Activated naive CD4-positive, alpha-beta T cell treated with anti-CD3 and anti-CD28 coated beads for 36 hours (primary cell): ENCODE results near the gene CYLD. TPM values are rescaled to one million over a fixed set of nuclear protein-coding genes. Genes with fewer than 3 reads are reported as not detected.

Experiments
- CTCF ChIA-PET: fragments of 350-600 bp; sonication (Branson Sonifier 250); formaldehyde crosslinking; loops from one replicate; lab custom pipeline; 2021; ENCODE audit warnings: antibody characterized with exemption; lab: Charles Lee
- DNase-seq: peaks from one replicate; pipeline ENCODE4 v3.0.0-alpha.2; 2020
- H3K27ac Mint-ChIP-seq: one replicate; pipeline ENCODE4 v1.8.0; 2021; ENCODE audit warnings: mild to moderate bottlenecking, mixed read lengths
- H3K27me3 Mint-ChIP-seq: one replicate; pipeline ENCODE4 v1.8.0; 2021; ENCODE audit warnings: low read depth, mixed read lengths
- H3K36me3 Mint-ChIP-seq: one replicate; pipeline ENCODE4 v1.8.0; 2021; ENCODE audit warnings: low read depth, mixed read lengths
- H3K4me1 Mint-ChIP-seq: one replicate; pipeline ENCODE4 v1.8.0; 2021; ENCODE audit warnings: low read depth, mixed read lengths
- H3K4me3 Mint-ChIP-seq: one replicate; pipeline ENCODE4 v1.8.0; 2021; ENCODE audit warnings: mild to moderate bottlenecking, moderate library complexity, mixed read lengths
- H3K9me3 Mint-ChIP-seq: one replicate; pipeline ENCODE4 v1.8.0; 2021; ENCODE audit warnings: mixed read lengths
- intact Hi-C: fragments of 100-400 bp; cut with micrococcal nuclease; formaldehyde crosslinking; loops from one replicate; pipeline ENCODE4 v1.15.1; 2023
- total RNA-seq, 2 experiments: library from RNA; stranded (reverse); gene quantifications; one replicate each; pipeline ENCODE4 v1.2.3, GENCODE V29; 2021

CYLD gene
- total RNA-seq, 2 experiments from 2014 or later: 70.8 to 71.9 TPM

DNA sequence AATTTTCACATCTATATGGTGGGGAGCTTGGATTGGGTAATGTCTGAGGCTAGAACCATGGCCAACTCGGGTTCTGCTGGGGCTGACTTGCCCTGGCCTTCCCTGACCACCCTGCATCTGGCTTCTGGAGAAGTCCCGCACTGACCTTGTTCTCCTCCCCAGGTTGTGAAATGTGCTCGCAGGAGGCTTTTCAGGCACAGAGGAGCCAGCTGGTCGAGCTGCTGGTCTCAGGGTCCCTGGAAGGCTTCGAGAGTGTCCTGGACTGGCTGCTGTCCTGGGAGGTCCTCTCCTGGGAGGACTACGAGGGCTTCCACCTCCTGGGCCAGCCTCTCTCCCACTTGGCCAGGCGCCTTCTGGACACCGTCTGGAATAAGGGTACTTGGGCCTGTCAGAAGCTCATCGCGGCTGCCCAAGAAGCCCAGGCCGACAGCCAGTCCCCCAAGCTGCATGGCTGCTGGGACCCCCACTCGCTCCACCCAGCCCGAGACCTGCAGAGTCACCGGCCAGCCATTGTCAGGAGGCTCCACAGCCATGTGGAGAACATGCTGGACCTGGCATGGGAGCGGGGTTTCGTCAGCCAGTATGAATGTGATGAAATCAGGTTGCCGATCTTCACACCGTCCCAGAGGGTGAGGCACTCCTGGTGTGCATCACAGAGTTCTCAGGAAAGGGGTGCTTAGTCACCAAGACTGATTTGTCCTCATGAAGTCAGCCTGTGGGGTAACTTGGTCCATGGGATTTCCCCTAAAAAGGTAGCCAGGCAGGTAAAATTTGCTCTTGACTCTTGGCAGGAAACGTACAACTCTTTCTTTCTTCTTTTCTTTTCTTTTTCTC, 42.3 kb upstream of the CYLD start:
- intact Hi-C loops: loop anchor here (1.0 kb wide), 2 partner anchors 9 to 43 kb away; partner anchors contain the start of gene CYLD
- Mint-ChIP-seq H3K4me3 (peak overlapping the region; percentile 7), H3K27me3 (no peaks in the 10 kb centered on the region), H3K9me3 (peaks cover 10% of the 10 kb centered on the region), H3K27ac (peak overlapping the region; percentile 84), H3K36me3 (peaks cover 10% of the 10 kb centered on the region), H3K4me1 (peaks cover 55% of the 10 kb centered on the region)
- CTCF ChIA-PET: interaction anchor here (0.5 to 1.3 kb wide), 4 partner anchors 12 to 306 kb away, joined by 3 to 11 read pairs (median 4); partner anchors contain the start of gene SNX20
- DNase-seq: peak; percentile 79

DNA sequence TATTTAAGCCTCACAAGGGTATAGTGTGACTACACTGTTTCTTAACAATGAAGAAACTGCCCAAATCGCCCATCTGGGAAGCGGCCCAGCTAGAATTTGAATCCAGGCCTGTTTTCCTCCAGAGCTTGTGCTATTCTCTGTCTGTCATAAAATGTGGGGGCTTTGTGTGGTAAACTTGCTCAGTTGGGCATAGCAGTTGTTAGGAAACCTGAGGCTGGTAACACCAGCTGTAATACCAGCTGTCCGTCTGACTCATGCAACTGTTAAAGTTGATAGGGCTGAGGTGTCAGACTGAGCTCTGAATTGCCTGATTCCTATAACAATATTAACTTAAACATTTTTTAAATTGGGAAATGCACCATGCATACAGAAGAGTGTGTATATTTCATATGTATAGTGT, 39.2 kb upstream of the CYLD start:
- Mint-ChIP-seq H3K27me3 (no peaks in the 10 kb centered on the region), H3K4me3 (no peak overlapping the region), H3K4me1 (peaks cover 35% of the 10 kb centered on the region), H3K27ac (no peak overlapping the region), H3K36me3 (peaks cover 19% of the 10 kb centered on the region), H3K9me3 (peaks cover 23% of the 10 kb centered on the region)
- no peak for DNase-seq
- intact Hi-C loops: no loop called here
- CTCF ChIA-PET: interaction anchor here (1.2 to 1.8 kb wide), 3 partner anchors 25 to 104 kb away, joined by 3 to 5 read pairs (median 3); no protein-coding TSS in a partner anchor

DNA sequence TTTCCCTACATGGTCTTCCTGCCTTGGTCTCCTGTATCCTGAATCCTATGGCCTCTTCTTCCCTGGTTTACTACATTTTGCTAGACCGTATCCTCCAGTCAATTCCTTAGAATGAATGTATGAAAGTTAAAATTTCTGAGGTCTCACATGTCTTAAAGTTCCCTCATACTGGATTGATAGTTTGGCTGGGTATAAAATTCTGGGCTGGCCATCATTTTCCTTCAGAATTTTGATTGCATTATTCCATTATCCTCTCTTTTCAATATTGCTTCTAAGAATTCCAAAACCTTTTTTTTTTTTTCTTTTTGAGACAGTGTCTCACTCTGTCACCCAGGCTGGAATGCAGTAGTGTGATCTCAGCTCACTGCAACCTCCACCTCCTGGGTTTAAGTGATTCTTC, 37.6 kb upstream of the CYLD start:
- Mint-ChIP-seq H3K4me1 (peaks cover 35% of the 10 kb centered on the region), H3K36me3 (peaks cover 19% of the 10 kb centered on the region), H3K4me3 (no peak overlapping the region), H3K9me3 (peaks cover 23% of the 10 kb centered on the region), H3K27ac (no peak overlapping the region), H3K27me3 (no peaks in the 10 kb centered on the region)
- CTCF ChIA-PET: interaction anchor here (0.9 kb wide), 1 partner anchor 32 kb away, joined by 4 read pairs; no protein-coding TSS in a partner anchor
- no peak for DNase-seq
- intact Hi-C loops: no loop called here

DNA sequence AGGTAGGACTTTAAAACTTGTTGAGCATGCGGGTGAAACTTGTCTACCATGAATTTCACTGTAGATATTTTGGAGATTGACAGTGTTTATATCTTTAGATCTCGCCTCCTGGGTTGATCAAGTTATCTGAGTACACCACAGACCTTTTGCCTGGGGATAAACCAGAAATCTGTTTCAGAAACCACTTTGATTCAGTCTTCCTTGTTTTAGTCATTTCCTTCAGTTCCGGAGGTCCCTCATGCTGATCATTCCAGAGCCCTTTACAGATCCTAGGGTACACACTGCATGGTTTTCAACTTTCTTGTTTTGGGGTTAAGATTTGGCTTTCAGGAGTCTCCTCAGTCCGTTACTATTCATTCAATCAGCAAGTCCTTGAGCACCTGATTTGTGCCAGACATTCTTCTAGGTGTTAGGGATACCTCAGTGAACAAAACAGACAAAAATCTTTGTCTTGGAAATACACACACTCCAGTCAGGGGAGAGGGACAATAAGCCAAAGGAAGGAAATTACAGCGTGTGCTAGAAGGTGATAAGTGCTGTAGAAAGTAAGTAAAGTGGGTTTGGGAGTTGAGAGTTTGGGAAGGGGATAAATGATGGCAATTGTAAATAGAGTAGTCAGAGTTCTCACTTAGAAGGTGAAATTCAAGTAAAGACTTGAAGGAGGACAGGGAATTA, 36.3 kb upstream of the CYLD start:
- no peak overlapping the region for H3K4me3 Mint-ChIP-seq
- intact Hi-C loops: no loop called here
- CTCF ChIA-PET: no interaction called here
- H3K27me3 Mint-ChIP-seq: no peaks in the 10 kb centered on the region
- no peak overlapping the region for H3K27ac Mint-ChIP-seq
- H3K36me3 Mint-ChIP-seq: peaks cover 19% of the 10 kb centered on the region
- DNase-seq: no peak
- H3K9me3 Mint-ChIP-seq: peaks cover 23% of the 10 kb centered on the region
- peaks cover 36% of the 10 kb centered on the region for H3K4me1 Mint-ChIP-seq

DNA sequence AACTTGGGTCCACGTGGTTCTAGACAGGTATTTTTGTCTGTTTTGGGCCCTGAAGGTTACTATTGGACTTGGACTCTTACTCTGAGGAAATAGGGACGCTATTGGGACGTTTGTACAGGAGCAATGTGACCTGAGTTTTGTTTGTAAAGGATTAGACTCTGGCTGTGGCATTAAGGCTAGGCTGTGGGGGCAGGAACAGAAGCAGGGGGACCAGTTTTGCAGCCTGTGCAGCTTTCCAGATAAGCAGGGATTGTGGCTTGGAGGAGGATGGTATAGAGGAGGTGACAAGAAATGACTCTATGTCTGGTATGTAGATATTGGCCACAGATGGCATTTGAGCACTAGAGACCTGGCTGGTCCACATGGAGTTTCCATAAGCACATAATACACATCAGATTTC, 35.6 kb upstream of the CYLD start:
- H3K4me1 Mint-ChIP-seq: peaks cover 38% of the 10 kb centered on the region
- H3K36me3 Mint-ChIP-seq: peaks cover 19% of the 10 kb centered on the region
- intact Hi-C loops: no loop called here
- H3K9me3 Mint-ChIP-seq: peaks cover 23% of the 10 kb centered on the region
- DNase-seq: no peak
- H3K27ac Mint-ChIP-seq: no peak overlapping the region
- CTCF ChIA-PET: no interaction called here
- no peak overlapping the region for H3K4me3 Mint-ChIP-seq
- H3K27me3 Mint-ChIP-seq: no peaks in the 10 kb centered on the region

DNA sequence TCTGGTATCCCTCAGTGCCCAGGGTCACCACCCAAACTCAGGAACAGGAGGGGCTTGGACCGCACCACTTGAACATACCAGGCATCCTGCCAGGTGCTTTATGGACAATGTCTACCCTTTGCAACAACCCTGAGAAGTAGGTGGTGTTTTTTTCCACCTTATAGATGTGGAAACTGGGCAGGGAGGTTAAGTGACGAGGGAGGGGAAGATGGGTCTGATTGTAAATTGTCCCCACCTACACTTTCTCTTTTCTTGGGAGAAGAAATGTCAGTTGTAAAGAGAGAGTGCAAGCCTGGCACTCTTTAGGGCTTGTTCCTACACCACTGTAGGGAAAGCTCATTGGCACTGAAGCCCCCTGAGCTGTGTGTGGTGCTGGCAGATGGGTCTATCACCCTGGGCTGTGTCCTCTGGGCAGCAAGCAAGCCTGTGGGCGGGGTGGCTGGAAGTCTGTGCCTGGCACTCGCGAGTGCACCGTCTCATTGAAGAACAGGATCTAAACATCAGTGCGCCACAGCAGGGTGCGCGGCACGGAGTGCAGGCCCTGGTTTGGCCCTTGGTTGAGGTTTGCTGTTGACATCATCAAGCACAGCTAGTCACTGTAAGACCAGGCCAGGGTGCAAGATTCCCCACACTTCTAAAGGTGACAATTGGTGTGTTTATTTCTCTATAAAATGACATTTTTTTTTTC, 33.4 kb upstream of the CYLD start:
- H3K27me3 Mint-ChIP-seq: no peaks in the 10 kb centered on the region

DNA sequence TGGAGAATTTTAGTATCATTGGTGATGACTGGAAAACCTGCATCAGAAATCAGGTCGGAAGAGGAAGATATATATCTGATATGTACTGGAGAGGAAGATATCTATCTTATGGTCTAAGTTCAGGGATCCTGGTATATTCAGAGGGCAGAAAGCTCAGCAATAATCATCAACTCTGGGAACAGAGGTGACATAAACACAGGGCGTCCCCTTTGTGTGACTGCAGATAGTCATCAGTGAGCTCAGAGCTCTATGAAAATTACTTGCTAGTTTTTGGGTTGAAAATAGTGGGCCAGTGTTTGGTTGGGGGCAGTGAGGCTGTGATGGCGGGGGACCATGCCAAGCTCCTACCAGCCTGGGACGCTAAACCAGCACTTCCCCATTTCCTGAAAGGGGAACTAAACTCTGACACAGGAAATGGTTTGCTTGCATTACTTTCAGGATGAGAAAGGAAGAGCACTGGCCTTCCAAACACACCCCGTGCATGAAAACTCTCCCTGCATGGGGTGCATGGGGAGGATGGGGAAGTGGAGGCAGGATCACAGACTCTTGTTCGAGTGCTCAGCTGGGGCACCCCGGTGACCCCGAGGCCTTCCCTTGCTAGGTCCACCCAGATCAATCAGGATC, 32.7 kb upstream of the CYLD start:
- CTCF ChIA-PET: interaction anchor here (0.5 to 2.4 kb wide), 10 partner anchors 12 to 554 kb away, joined by 3 to 12 read pairs (median 3); partner anchors contain the start of gene CYLD
- Mint-ChIP-seq H3K9me3 (peaks cover 17% of the 10 kb centered on the region), H3K27ac (peak overlapping the region; percentile 77), H3K36me3 (peaks cover 12% of the 10 kb centered on the region), H3K27me3 (no peaks in the 10 kb centered on the region), H3K4me3 (peak overlapping the region; percentile 41), H3K4me1 (peaks cover 43% of the 10 kb centered on the region)
- DNase-seq: no peak
- intact Hi-C loops: no loop called here

More for the DNA sequence above, 33.4 kb upstream of the CYLD start:
- Mint-ChIP-seq H3K27ac (peak overlapping the region; percentile 77), H3K4me1 (peaks cover 43% of the 10 kb centered on the region), H3K9me3 (peaks cover 23% of the 10 kb centered on the region), H3K4me3 (peak overlapping the region; percentile 22), H3K36me3 (peaks cover 19% of the 10 kb centered on the region)
- intact Hi-C loops: loop anchor here (1.0 kb wide), 1 partner anchor 8 kb away; no protein-coding TSS in a partner anchor
- CTCF ChIA-PET: interaction anchor here (0.5 to 2.4 kb wide), 10 partner anchors 12 to 553 kb away, joined by 3 to 12 read pairs (median 3); partner anchors contain the start of gene CYLD
- DNase-seq: peak; percentile 51

DNA sequence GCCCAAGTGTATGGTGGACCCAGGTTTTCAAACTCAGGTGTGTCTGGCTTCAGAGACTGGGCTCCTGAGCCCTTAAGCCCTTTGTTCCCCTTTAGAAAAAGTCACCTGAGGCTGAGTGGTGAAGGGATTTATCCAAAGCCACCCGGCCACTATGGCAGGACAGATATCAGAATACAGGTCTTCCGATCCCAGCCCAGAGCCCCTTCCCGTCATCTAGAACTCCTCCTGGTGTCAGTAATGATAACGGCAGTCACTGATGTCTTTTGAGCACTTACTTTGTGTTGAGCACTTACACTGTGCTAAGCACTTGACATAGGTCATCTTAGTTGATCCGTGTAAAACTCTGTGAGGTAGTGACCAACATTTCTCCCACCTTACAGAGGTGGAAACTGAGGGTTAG, 31.9 kb upstream of the CYLD start:
- peaks cover 45% of the 10 kb centered on the region for H3K4me1 Mint-ChIP-seq
- H3K36me3 Mint-ChIP-seq: peaks cover 6% of the 10 kb centered on the region
- peaks cover 10% of the 10 kb centered on the region for H3K9me3 Mint-ChIP-seq
- H3K27ac Mint-ChIP-seq: no peak overlapping the region
- no peak overlapping the region for H3K4me3 Mint-ChIP-seq
- intact Hi-C loops: no loop called here
- DNase-seq: no peak
- no peaks in the 10 kb centered on the region for H3K27me3 Mint-ChIP-seq
- CTCF ChIA-PET: interaction anchor here (0.7 to 2.4 kb wide), 2 partner anchors 11 to 42 kb away, joined by 3 to 12 read pairs; no protein-coding TSS in a partner anchor

DNA sequence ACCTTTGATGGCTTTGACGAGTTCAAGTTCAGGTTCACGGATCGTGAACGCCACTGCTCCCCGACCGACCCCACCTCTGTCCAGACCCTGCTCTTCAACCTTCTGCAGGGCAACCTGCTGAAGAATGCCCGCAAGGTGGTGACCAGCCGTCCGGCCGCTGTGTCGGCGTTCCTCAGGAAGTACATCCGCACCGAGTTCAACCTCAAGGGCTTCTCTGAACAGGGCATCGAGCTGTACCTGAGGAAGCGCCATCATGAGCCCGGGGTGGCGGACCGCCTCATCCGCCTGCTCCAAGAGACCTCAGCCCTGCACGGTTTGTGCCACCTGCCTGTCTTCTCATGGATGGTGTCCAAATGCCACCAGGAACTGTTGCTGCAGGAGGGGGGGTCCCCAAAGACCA, 30.8 kb upstream of the CYLD start:
- no peak for DNase-seq
- intact Hi-C loops: no loop called here
- no peak overlapping the region for H3K4me3 Mint-ChIP-seq
- no peak overlapping the region for H3K27ac Mint-ChIP-seq
- CTCF ChIA-PET: no interaction called here
- no peaks in the 10 kb centered on the region for H3K27me3 Mint-ChIP-seq
- no peaks in the 10 kb centered on the region for H3K36me3 Mint-ChIP-seq
- H3K9me3 Mint-ChIP-seq: no peaks in the 10 kb centered on the region
- peaks cover 45% of the 10 kb centered on the region for H3K4me1 Mint-ChIP-seq

DNA sequence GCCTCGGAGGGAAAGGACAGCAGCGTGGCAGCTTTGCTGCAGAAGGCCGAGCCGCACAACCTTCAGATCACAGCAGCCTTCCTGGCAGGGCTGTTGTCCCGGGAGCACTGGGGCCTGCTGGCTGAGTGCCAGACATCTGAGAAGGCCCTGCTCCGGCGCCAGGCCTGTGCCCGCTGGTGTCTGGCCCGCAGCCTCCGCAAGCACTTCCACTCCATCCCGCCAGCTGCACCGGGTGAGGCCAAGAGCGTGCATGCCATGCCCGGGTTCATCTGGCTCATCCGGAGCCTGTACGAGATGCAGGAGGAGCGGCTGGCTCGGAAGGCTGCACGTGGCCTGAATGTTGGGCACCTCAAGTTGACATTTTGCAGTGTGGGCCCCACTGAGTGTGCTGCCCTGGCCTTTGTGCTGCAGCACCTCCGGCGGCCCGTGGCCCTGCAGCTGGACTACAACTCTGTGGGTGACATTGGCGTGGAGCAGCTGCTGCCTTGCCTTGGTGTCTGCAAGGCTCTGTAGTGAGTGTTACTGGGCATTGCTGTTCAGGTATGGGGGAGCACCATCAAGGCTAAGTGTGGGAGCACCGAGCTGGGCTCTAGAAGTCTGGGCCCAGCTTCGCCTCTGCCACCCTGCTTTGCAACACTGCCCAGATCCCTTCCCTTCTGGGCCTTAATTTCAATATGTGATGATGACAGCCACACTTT, 29.9 kb upstream of the CYLD start:
- CTCF ChIA-PET: no interaction called here
- H3K27me3 Mint-ChIP-seq: no peaks in the 10 kb centered on the region
- no peak overlapping the region for H3K27ac Mint-ChIP-seq
- intact Hi-C loops: no loop called here
- peaks cover 45% of the 10 kb centered on the region for H3K4me1 Mint-ChIP-seq
- no peaks in the 10 kb centered on the region for H3K36me3 Mint-ChIP-seq
- no peaks in the 10 kb centered on the region for H3K9me3 Mint-ChIP-seq
- H3K4me3 Mint-ChIP-seq: no peak overlapping the region
- no peak for DNase-seq

DNA sequence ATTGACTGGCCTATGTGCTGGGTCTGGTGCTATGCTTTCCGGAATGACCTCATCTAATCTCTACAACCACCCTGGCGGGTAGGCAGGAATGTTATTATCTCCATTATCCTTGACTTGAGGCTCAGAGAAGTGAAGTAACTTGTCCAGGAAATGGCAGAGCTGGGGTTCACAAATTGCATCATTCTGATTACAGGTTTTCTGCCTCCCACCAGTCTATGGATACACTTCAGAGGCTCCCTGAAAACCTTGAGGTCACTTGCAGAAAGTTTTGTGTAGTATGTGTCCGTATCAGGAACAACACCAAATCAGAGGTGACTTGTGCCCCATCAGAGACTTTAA, 29.4 kb upstream of the CYLD start:
- CTCF ChIA-PET: no interaction called here
- Mint-ChIP-seq H3K4me3 (no peak overlapping the region), H3K27me3 (no peaks in the 10 kb centered on the region), H3K4me1 (peaks cover 42% of the 10 kb centered on the region), H3K36me3 (no peaks in the 10 kb centered on the region), H3K27ac (no peak overlapping the region), H3K9me3 (no peaks in the 10 kb centered on the region)
- intact Hi-C loops: no loop called here
- DNase-seq: no peak
